GM12878 (cell line): Measurements from ENCODE around the gene RBM15B. TPM values are rescaled to one million over a fixed set of nuclear protein-coding genes. Genes with fewer than 3 reads are reported as not detected.

ENCODE experiments used
- ATAC-seq: fragments of 200-7000 bp; cut with Tn5 transposase; 3 replicates; pipeline ENCODE4 v1.9.1; 2020; ENCODE audit warnings: mild to moderate bottlenecking, moderate library complexity
- BruUV-seq: library from RNA; stranded (reverse); fragments of 400-500 nt; replicated peaks from 2 replicates; lab custom pipeline; 2021; lab: Mats Ljungman, UMichigan
- CTCF ChIA-PET: fragments of 300-600 bp; sonication (Branson Sonifier 250); formaldehyde crosslinking; extraction: SDS; loops from one replicate; lab custom pipeline; 2021; ENCODE audit warnings: inconsistent platforms; lab: Yijun Ruan, JAX
- POLR2A ChIA-PET: fragments of 350-600 bp; formaldehyde crosslinking; extraction: SDS; loops from one replicate; lab custom pipeline; 2021; ENCODE audit warnings: inconsistent platforms; lab: Charles Lee
- RAD21 ChIA-PET: fragments of 300-600 bp; sonication (Branson Sonifier 250); formaldehyde crosslinking; loops from one replicate; lab custom pipeline; 2023; ENCODE audit warnings: antibody characterized with exemption; ENCODE audit not compliant: unreplicated experiment; lab: Charles Lee
- SMC1A ChIA-PET: fragments of 300-600 bp; sonication (Branson Sonifier 250); formaldehyde crosslinking; loops from one replicate; lab custom pipeline; 2023; ENCODE audit not compliant: unreplicated experiment, uncharacterized antibody; lab: Charles Lee
- DNase-seq: peaks from one replicate; pipeline ENCODE4 v3.0.0-alpha.2; 2011; ENCODE audit warnings: low read depth, low spot score
- FAIRE-seq: peaks from 3 replicates; lab custom pipeline; 2011; peaks lifted over from hg19 to GRCh38; lab: Jason Lieb, UNC
- H2AFZ ChIP-seq: 2 replicates; pipeline ENCODE4 v1.6.0; 2011; ENCODE audit warnings: low read depth, low read length, control low read depth; ENCODE audit not compliant: control insufficient read depth
- H3K27ac ChIP-seq: 2 replicates; pipeline ENCODE4 v1.5.1; 2011; ENCODE audit warnings: control low read depth; ENCODE audit not compliant: control insufficient read depth, insufficient read depth
- H3K27me3 ChIP-seq, 2 experiments: replicated peaks in 1 of 2; 2 replicates each; pipeline versions ENCODE4 v1.6.0 to v1.6.1; 2011; ENCODE audit warnings: low read length in 1 of 2; ENCODE audit not compliant: control insufficient read depth in 2 of 2, insufficient read depth in 2 of 2
- H3K36me3 ChIP-seq, 2 experiments: 2 replicates each; pipeline ENCODE4 v1.5.1; 2011; ENCODE audit warnings: low read length in 1 of 2; ENCODE audit not compliant: control insufficient read depth in 2 of 2, insufficient read depth in 2 of 2
- H3K4me1 ChIP-seq: 2 replicates; pipeline ENCODE4 v1.6.1; 2011; ENCODE audit warnings: mild to moderate bottlenecking, low read length, moderate library complexity, mixed read lengths; ENCODE audit not compliant: control insufficient read depth, insufficient read depth
- H3K4me2 ChIP-seq: 2 replicates; pipeline ENCODE4 v1.6.0; 2011; ENCODE audit warnings: control low read depth; ENCODE audit not compliant: control insufficient read depth, insufficient read depth
- H3K4me3 ChIP-seq: fragments of 200-600 bp; sonication (generic); 2 replicates; pipeline ENCODE4 v1.5.1; 2016
- H3K79me2 ChIP-seq: 2 replicates; pipeline ENCODE4 v1.6.0; 2011; ENCODE audit warnings: low read length; ENCODE audit not compliant: control insufficient read depth, insufficient read depth
- H3K9ac ChIP-seq: 2 replicates; pipeline ENCODE4 v1.8.0; 2011; ENCODE audit warnings: low read length, control low read depth, mixed read lengths; ENCODE audit not compliant: control insufficient read depth, insufficient read depth
- H3K9me3 ChIP-seq: replicated peaks from 3 replicates; pipeline ENCODE4 v1.5.1; 2011; ENCODE audit warnings: mild to moderate bottlenecking, low read length; ENCODE audit not compliant: control insufficient read depth, insufficient read depth
- H4K20me1 ChIP-seq: 2 replicates; pipeline ENCODE4 v1.6.0; 2011; ENCODE audit not compliant: control insufficient read depth, insufficient read depth
- CBX3 ChIP-seq: fragments of 200-600 bp; sonication (generic); IDR thresholded peaks from 2 replicates; pipeline ENCODE4 v1.6.1; 2016; ENCODE audit warnings: low read depth, borderline replicate concordance
- DPF2 ChIP-seq: fragments of 450-650 bp; IDR thresholded peaks from 2 replicates; pipeline ENCODE4 v1.6.1; 2017; ENCODE audit warnings: mild to moderate bottlenecking
- GABPA ChIP-seq: IDR thresholded peaks from 2 replicates; pipeline ENCODE4 v1.6.1; 2014; ENCODE audit warnings: antibody characterized with exemption, low read depth, mild to moderate bottlenecking, inconsistent platforms
- JUNB ChIP-seq: IDR thresholded peaks from 2 replicates; pipeline ENCODE4 v1.6.1; 2016; ENCODE audit warnings: antibody characterized with exemption, mild to moderate bottlenecking
- MLLT1 ChIP-seq: fragments of 450-650 bp; IDR thresholded peaks from 2 replicates; pipeline ENCODE4 v1.6.1; 2016; ENCODE audit warnings: mild to moderate bottlenecking
- NFYA ChIP-seq: IDR thresholded peaks from 2 replicates; pipeline ENCODE4 v1.6.1; 2011; ENCODE audit warnings: low read depth, mild to moderate bottlenecking, low read length, improper control_type of control experiment, borderline replicate concordance
- NR2C1 ChIP-seq: fragments of 450-650 bp; IDR thresholded peaks from 2 replicates; pipeline ENCODE4 v1.6.1; 2017; ENCODE audit warnings: antibody characterized with exemption, mild to moderate bottlenecking, moderate library complexity
- POU2F2 ChIP-seq: IDR thresholded peaks from 3 replicates; pipeline ENCODE4 v1.6.1; 2011; ENCODE audit warnings: low read depth, mild to moderate bottlenecking, low read length, borderline replicate concordance
- RB1 ChIP-seq: fragments of 450-650 bp; formaldehyde crosslinking; IDR thresholded peaks from 2 replicates; pipeline ENCODE4 v1.6.1; 2017; ENCODE audit warnings: mild to moderate bottlenecking, borderline replicate concordance
- SKIL ChIP-seq: fragments of 450-650 bp; IDR thresholded peaks from 2 replicates; pipeline ENCODE4 v1.6.1; 2017; ENCODE audit warnings: mild to moderate bottlenecking, low read depth, inconsistent platforms; ENCODE audit not compliant: poor library complexity, severe bottlenecking
- SMC3 ChIP-seq: IDR thresholded peaks from 2 replicates; pipeline ENCODE4 v1.6.1; 2011; ENCODE audit warnings: low read length, improper control_type of control experiment, borderline replicate concordance
- SPI1 ChIP-seq: IDR thresholded peaks from 2 replicates; pipeline ENCODE4 v1.6.1; 2011; ENCODE audit warnings: low read depth, mild to moderate bottlenecking, low read length, moderate library complexity, borderline replicate concordance; ENCODE audit not compliant: insufficient read depth
- TCF12 ChIP-seq: IDR thresholded peaks from 2 replicates; pipeline ENCODE4 v1.6.1; 2011; ENCODE audit warnings: low read depth, mild to moderate bottlenecking, low read length
- TCF7 ChIP-seq: IDR thresholded peaks from 2 replicates; pipeline ENCODE4 v1.6.1; 2014; ENCODE audit warnings: antibody characterized with exemption, borderline replicate concordance
- ZBTB40 ChIP-seq: fragments of 450-650 bp; IDR thresholded peaks from 2 replicates; pipeline ENCODE4 v1.6.1; 2016; ENCODE audit warnings: mild to moderate bottlenecking, moderate library complexity, borderline replicate concordance
- ZNF24 ChIP-seq: fragments of 450-650 bp; IDR thresholded peaks from 2 replicates; pipeline ENCODE4 v1.6.1; 2017; ENCODE audit warnings: antibody characterized with exemption, mild to moderate bottlenecking
- ZSCAN29 ChIP-seq: fragments of 450-650 bp; IDR thresholded peaks from 2 replicates; pipeline ENCODE4 v1.6.1; 2017; ENCODE audit warnings: mild to moderate bottlenecking, moderate library complexity
- WGBS: methylation state at CpG from one replicate; pipeline ENCODE4 v1.1.6; 2016; ENCODE audit warnings: low lambda C conversion rate; ENCODE audit not compliant: insufficient replicate concordance, insufficient coverage; ENCODE audit errors: missing lambda C conversion rate; 5-methylcytosine and 5-hydroxymethylcytosine counted together
- in situ Hi-C: fragments of 300-500 bp; cut with MboI; formaldehyde crosslinking; loops from 9 replicates; pipeline ENCODE4 v1.14.3; 2018; ENCODE audit warnings: mixed read lengths
- intact Hi-C: fragments of 100-400 bp; cut with micrococcal nuclease; formaldehyde crosslinking; loops from one replicate; pipeline ENCODE4 v1.14.2; 2022; ENCODE audit not compliant: unreplicated experiment
- polyA plus RNA-seq, 11 experiments: library from polyadenylated mRNA; depleted of rRNA in 4 of 11; unstranded in 6 of 11; stranded (reverse) in 5 of 11; fragments of >200 nt; fragmentation: Nextera tagmentation in 4 of 11; fragmentation: Illumina TruSeq in 1 of 11; extraction: Ambion mirVana in 4 of 11; extraction: Trizol in 1 of 11; gene quantifications; 1 replicate in 1 of 11; 2 replicates in 10 of 11; pipeline versions ENCODE4 v1.2.1 to v1.2.3, GENCODE V29; 2011 to 2016; ENCODE audit warnings: inconsistent platforms in 2 of 11, missing spikeins in 2 of 11, low read depth in 1 of 11
- total RNA-seq, 4 experiments: library from RNA; depleted of rRNA in 3 of 4; stranded (reverse); fragments of >200 nt in 3 of 4; fragmentation: Illumina TruSeq in 1 of 4; extraction: Trizol in 1 of 4; gene quantifications; 2 replicates each; pipeline versions ENCODE4 v1.2.1 to v1.2.3, GENCODE V29; 2013 to 2021

The RBM15B gene
- total and polyA plus RNA-seq, 10 of the 15 experiments (the other 5 are each of a cell fraction or from before 2014, with no cell fraction given), result 2.4 to 34.5 (median 19.1) TPM

GRCh38 chr3:51379746-51380455 lies 11.2 kb upstream of the RBM15B start:
- Histone ChIP-seq H3K79me2 (peaks cover 18% of the 10 kb centered on the region), H3K36me3 (no peaks in the 10 kb centered on the region), H3K27me3 (no peaks in the 10 kb centered on the region; a peak in 1 of 4 replicates), H3K4me1 (peaks cover 9% of the 10 kb centered on the region), H3K27ac (no peak overlapping the region), H3K4me2 (no peak overlapping the region), H4K20me1 (no peaks in the 10 kb centered on the region), H3K9me3 (no peaks in the 10 kb centered on the region), H3K9ac (no peak overlapping the region), H3K4me3 (no peak overlapping the region), H2AFZ (no peak overlapping the region)
- ChIA-PET POLR2A (no interaction called here), RAD21 (interaction anchor here (0.6 kb wide), 1 partner anchor 408 kb away, joined by 3 read pairs; no protein-coding TSS in a partner anchor), CTCF (no interaction called here), SMC1A (no interaction called here)
- no peak for DNase-seq
- no peak for ATAC-seq
- 58% methylated on average over 8 of the region's 8 CpGs for WGBS
- FAIRE-seq, result no peak
- in situ Hi-C loops, result loop anchor here (5.0 to 10.0 kb wide), 3 partner anchors 413 to 1025 kb away; partner anchors contain the start of genes CYB561D2, MAPKAPK3, NPRL2 and TMEM115
- BruUV-seq, result no TSS peak
- intact Hi-C loops, result no loop called here
- TF ChIP-seq POU2F2 (no peak), TCF12 (no peak), MLLT1 (no peak), ZBTB40 (no peak), ZSCAN29 (no peak), DPF2 (no peak), TCF7 (no peak), SMC3 (no peak), NFYA (no peak), SPI1 (no peak), ZNF24 (no peak), SKIL (no peak), RB1 (no peak), CBX3 (no peak), NR2C1 (no peak), JUNB (no peak), GABPA (no peak)
